Stimulated activated CD8-positive, alpha-beta memory T cell treated with anti-CD3 and anti-CD28 coated beads, Interleukin-4, amount 100 ng/mL, for 4 hours (primary cell): ENCODE measurements around the gene DCX.

Experiments
- DNase-seq, 2 donors: peaks; one replicate each; pipeline ENCODE4 v3.0.0-alpha.2; 2020; ENCODE audit warnings: low read depth in 2 of 2, low spot score in 1 of 2

Gene DCX

DNA sequence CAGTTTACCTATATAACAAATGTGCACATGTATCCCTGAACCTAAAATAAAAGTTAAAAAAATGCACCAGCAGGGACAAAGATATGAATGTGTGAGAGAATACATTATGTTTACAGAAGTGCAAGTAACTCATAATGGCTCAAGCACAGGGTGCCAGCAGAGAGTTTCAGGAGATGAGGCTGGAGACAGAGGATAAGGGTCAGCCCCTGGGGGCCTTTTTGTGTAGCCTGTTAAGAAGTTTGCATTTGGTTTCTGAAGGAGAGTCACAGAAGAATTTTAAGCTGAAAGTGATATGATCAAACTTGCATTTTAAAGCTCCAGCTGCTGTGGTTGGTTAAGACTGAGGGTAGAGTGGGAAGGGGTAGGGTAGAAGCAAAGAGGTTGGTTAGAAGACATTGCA lies 93.1 kb downstream of the DCX start:
- no peak for DNase-seq

DNA sequence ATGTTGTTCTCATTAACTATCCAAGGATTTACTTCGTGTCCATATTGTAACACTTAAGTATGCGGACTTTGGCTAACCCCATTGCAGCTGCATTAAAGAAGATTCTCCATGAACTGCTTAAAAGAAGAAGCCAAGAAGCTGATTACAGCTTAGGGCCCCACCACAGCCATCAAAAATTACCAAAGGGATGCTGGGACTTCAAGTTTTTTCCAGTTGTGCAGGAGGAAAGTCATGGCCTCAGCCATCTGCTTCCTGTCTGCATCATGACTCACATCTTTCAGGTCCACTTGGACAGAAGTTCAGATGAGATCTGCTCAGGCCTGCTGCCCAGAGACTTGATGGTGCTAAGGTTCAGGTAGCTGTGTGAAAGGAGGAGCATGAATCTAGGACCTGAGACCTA lies 102.9 kb downstream of the DCX start:
- no peak for DNase-seq

DNA sequence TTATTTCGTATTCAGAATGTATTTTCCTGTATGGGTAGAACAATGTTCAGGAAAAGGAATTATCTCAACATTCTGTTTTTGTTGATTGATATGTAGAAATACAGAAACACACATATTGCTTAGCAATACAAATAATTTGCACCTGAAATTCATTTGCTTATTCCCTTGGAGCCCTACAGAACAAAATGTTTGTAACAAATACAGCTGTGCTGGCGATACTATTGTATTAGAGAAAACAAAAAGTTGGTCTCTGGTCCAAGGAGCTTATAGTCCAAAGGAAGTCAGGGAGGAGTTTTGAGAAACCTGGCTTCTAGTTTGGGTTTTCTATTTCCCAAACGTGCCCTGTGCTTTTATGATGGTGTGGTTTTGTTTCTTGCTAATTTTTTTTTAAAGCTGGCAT lies 104.0 kb downstream of the DCX start:
- DNase-seq = no peak

DNA sequence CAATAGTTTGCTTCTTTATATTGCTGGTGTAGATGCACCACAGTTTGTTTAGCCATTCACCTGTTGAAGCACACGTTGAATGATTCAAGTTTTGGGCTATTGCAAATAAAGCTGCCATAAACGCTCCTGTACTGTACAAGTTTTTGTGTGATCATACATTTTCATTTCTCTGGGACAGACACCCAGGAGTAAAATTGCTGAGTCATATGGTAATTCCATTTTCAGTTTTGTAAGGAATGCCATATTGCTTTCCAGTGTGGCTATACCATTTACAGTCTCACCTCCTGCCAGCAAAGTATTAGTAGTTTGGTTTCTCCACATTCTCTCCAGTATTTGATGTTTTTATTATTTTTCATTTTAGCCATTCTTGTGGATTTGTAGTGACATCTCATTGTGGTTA lies 109.7 kb downstream of the DCX start:
- no peak for DNase-seq

DNA sequence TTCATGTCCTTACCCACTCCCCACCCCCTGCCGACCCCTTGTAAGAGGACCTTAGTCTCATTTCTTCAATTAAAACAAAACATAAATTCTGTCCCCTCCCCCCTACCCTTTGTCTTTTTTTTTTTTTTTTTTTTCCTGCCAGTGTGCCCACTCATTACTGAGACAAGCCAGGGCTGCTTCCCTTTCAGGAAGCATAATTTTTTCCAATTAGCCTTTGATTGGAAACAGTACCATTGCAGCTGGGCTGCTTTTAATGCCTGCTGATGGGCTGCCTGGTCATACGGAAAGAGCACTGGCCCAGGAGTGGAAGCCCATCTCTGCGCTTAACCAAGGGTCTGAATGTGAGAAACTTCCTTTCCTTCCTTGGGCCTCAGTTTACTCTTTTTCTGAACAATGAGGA lies 123.2 kb downstream of the DCX start:
- DNase-seq = no peak

DNA sequence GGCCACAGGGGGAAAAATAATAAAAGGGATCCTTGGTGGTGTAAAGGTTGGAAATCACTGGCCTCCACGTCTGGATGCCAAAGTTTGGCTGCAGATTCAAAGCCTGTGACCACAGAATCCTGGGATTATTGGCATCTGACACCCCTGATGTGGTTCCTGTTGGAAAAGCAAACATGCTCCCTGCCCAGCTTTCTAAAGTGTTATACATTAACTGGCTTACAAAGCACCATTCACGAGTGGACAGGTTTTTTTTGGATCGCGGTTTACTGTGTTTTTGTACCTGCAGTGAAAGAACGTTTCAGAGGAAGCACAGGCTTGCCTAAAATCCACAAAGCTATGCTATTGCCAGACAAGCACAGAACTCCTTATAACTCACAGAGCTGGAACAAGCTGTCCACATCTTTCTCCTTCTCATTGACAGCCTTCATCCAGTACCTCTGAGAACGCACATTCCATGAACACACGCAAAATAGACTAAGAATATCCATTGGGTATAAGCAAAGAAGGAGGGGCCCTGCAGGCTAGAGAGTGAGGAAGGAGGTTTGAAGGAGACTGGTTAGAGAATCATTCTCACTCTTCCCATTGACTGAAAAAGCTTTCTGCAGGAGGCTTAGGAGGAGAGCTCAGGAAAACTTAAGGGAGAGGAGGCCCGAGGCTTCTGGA lies 127.2 kb downstream of the DCX start:
- no peak for DNase-seq

DNA sequence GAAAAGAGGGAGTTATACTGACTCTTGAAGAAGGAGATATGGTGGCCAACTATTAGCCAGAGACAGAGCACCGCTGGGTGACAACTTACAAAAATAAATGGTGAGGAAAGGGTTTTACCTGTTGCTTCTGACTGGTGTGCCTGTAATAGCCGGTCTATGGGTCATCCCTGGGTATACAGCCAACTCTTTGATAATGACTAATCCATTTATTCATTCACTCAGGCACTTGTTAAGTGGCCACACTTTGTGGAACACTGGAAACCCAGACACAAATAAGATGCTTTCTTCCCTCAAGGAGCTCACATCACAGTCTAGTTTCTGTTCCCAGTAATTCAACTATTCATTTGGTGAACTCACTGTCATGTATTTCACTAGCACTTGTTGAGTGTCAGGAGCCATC lies 128.5 kb downstream of the DCX start:
- DNase-seq = no peak

DNA sequence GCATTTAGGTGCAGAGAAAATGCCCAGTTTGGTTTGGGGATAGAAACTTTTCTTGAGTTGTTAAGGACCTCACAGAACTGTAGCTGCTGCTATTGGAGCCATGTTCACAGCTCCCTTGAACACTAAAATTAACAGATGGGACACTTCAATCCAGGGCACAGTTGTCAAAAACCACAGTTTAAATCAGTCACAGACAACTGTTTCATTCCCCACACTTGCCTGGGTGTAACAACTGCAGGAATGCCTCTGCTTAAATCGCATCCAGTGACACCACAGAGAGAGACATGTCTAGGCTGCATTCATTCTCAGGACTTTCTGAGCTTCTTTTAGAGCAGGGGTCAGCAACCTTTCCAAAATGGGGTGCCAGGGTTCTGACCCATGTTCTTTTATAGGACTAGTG lies 129.0 kb downstream of the DCX start:
- no peak for DNase-seq

DNA sequence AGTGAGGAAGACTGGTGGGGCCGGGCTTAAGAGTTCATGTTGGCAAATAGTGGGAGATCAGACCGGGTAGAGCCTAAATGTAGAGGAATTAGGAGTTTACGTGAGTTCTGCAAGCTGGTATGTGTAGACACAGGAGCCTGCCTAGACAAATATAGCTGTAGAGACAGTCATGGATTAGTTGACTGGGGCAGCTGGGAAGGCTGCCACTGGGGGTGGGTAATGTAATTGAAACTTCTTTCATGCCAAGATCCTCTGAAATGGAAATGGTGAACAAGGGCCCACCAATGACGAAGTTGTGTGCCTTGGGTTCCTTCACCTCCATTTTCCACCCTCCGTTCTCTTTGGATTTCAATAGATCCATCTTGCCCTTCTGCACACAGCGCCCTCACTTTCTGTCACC lies 129.9 kb downstream of the DCX start:
- DNase-seq = no peak

DNA sequence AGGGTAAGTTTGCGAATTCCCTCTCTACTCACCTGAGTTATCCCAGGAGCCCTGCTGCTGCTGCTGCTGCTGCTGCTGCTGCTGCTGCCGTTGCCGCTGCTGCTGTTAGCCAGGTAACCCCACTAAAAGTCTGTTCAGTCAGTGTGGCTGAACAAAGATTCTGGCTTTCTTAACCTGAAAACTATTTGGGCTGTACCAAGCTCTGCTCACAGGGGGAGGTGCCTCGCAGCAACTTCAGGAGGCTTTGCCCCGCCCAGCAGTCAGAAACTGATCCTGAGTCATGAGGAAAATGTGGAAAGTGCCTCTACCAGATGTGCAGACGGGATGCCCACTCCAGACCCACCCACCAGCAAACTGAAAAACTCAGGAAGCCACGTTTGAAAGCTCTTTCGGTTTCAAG lies 141.7 kb downstream of the DCX start, which contains the start of gene CAPN6:
Gene CAPN6 (minus strand): TSS at position 145 of the 400 bp plus-strand sequence. CDS start 6,547 bp downstream, outside the sequence.
- DNase-seq = no peak

DNA sequence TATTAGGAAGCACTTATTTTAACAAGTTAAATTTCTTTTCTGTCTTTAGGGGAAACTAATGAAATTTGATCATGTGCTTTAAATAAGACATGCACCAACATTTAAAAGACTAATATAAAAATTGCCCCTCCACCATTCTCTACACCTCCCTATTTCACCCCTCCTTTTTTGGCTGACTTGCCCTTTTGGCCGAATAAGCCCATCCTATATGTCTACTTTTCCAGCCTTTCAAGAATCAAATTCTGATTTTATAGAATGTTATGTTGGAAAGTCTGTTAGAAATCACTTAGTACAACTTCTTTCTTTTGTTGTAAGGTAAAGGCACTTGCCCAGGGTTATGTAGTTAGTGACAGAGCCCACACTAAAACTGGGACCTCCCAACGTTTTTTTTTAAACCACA lies 143.5 kb downstream of the DCX start:
- DNase-seq = no peak

DNA sequence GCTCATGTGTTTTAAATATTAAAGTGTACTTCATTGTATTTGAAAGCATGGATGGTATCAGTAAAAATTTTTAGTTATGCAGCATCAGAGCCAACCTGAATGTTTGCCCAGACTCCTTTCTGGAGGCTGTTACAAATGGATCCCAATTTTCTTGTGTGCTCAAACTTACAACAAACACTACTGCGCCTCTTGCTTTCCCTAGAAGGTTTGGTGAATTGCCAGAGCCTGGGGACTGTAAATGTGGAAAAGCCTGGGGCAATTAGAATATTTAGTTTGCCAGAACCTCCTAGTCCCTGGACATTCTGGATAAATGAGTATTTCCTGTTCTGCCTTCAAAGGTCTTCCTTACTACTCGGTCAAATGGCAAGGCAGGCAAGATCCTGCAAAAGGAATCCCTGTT lies 146.5 kb downstream of the DCX start:
- DNase-seq = no peak

DNA sequence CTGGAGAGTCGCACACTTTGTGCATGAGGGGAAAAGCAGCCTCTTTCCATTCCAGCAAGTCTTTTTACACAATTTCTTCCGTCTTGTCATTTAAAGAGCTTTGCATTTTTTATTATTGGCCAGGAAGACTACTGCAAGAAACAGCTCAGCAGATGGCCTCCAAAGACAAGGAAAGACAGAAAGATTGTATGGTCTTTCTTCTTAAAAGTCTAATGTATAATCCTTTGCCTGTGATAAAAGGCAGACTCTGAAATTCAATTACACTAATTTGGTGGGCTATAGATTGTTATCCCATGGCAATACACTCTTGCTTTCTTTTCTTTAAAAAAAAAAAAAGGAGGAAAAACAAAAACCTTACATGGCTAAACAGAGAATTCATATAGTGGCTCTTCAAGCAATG lies 147.6 kb downstream of the DCX start:
- DNase-seq = no peak

DNA sequence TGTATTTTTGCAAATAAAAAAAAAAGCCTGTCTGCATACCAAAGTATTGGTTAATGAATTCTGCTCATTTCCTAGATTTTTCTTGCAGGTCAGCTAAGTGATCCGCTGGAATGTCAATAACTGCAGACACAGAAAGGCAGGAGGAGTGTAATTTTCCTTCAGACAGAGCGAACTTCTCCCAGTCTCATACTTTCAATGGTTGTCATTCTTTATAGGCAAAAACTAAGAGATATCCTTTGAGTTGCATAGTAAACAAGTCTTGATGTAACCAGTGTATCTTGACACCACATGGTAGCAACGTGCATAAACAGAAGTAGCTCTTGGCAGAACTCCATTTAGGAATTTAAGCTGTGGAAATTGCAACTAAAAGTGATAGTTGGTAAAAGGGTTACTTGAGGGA lies 149.9 kb downstream of the DCX start:
- no peak for DNase-seq

DNA sequence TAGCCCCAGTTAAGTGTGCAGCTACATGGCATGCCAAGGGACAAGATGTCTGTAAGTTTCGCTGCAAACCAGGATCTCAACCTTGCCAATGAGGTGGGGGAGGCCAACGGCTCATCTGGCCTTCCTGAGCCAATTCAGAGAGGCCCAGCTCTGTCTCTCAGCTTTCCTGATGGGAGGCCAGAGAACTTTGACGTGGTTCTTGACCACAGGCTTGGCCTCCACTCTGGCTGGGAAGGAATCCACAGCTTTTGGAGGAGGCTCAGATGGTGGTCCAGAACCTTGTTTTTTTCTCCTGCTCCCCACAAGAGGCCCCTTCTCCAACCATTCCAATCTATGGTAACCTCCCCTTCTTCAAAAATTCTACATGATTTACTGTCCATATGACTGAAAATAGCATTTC lies 151.5 kb downstream of the DCX start:
- DNase-seq = no peak

DNA sequence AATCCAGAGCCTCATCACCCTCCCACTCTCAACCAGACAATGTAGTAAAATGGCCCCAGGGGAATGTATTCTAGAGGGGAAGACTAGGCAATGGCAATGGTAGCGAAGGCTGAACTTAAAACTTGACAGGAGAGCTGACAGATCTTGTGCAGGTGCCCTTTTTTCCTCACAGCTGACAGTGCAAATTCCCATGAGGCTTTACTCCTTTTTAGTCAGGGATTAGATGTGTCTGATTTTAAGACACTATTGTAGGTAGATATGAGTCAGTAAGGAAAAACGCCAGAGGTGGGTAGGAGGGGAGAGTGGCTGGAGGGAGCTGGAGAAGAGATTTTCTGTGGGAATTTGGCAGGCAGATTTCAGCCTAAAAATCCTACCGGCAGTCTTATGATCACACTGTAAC lies 152.4 kb downstream of the DCX start:
- DNase-seq = no peak

DNA sequence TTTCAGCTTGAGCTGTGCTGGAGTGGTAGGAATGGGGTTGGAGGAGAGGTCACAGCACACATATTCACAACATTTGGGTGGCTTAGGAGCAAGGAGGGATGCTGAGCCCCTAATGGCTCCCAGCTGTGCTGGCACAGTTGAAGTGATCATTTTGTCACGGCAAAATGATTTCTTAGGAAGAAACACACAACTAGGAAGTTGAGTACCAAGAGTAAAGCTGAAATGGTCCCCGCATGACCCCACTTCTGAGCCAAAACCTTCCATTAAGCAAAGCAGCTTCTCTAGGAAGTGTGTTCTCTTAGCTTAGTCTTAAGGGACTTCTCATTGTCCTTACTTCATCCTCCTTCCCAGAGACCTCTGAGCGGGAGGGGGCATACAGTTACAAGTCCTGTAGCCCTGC lies 154.3 kb downstream of the DCX start:
- DNase-seq = no peak

DNA sequence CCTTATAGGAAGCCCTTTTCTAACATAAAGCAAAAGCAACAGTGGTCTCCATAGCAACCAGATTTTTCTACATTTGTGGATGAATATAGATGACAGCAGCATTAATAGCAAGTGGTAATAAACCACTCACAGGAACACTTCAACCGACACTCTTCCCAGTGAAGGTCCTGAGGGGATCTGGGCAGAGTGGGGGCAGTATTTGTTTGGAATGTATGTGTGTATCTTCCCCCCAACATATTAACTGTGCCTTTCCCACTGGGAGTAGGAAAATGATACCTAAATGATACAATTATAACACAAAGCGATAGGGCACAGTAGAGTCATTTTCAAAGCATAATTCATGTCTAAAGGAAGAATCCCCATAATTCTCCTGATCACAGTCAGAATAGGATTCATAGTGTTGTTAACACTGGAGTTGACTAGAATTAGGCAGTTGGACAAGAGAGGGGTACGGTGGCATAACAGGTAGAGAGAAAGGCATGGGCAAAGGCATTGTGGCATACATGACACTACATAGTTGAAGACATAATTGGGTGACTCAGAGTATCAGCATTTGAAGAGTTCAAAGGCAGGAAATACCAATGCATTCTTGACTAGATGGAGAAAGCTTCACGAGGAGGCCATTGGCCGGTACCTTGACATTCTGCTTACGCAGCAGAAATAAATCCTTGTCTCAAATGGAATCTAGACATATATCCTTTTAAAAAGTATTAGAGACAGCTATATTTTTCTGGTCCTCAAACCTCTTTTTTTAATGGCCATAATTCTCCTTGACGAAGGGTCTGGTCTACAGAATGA lies 156.9 kb downstream of the DCX start:
- DNase-seq = no peak

DNA sequence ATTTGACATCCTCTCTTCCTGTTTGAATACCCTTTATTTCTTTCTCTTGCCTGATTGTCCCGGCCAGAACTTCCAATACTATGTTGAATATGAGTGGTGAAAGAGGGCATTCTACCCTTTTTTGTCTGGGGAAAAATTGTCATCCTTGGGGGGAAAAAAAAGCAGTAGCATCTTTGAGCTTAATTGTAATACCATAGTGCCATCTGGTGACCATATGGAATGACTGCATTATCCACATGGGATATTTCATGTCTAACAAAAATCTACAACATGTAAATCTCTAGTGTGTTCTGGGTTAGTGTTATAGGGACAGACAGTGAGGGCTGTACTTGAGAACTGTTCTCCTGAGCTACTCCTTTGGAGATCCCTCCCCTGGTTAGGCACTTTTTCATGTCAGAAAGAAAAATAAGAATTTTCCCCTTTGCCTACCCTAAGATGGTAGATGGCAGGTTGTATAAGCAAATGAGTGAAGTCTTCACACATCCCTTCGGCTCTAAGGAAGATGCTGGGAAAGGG lies 167.7 kb downstream of the DCX start:
- no peak for DNase-seq
